Gastroesophageal sphincter (tissue), 3 donors: ENCODE measurements around the gene PTK7.

Source experiments
- CTCF ChIP-seq, 4 experiments: fragments of 200-600 bp in 2 of 4; fragments of 450-650 bp in 2 of 4; sonication (generic) in 1 of 4; IDR thresholded peaks; one replicate each; pipeline ENCODE4 v1.5.1; 2017 to 2019; ENCODE audit warnings: antibody characterized with exemption in 4 of 4, mild to moderate bottlenecking in 2 of 4, moderate library complexity in 2 of 4
- EP300 ChIP-seq: sonication (generic); formaldehyde crosslinking; IDR thresholded peaks from one replicate; pipeline ENCODE4 v1.6.1; 2017; ENCODE audit warnings: antibody characterized with exemption, mild to moderate bottlenecking
- POLR2A ChIP-seq, 2 donors: fragments of 450-650 bp; IDR thresholded peaks; one replicate each; pipeline ENCODE4 v1.6.1; 2017; ENCODE audit warnings: antibody characterized with exemption in 2 of 2, mild to moderate bottlenecking in 2 of 2, moderate library complexity in 1 of 2

- no peak for TF ChIP-seq CTCF (IDR thresholded peaks at IDR 0.05)
- no peak for TF ChIP-seq EP300
- TF ChIP-seq POLR2A (IDR thresholded peaks at IDR 0.05), result no peak
Measured at GRCh38 chr6:43144879-43145278, 68.8 kb downstream of the PTK7 start.
